Fibroblast of gingiva (primary cell): ENCODE results near the gene MRPS25.

Experiments
- DNase-seq: peaks from one replicate; pipeline ENCODE4 v3.0.0-alpha.2; 2011; ENCODE audit warnings: low read depth

The MRPS25 gene

DNA sequence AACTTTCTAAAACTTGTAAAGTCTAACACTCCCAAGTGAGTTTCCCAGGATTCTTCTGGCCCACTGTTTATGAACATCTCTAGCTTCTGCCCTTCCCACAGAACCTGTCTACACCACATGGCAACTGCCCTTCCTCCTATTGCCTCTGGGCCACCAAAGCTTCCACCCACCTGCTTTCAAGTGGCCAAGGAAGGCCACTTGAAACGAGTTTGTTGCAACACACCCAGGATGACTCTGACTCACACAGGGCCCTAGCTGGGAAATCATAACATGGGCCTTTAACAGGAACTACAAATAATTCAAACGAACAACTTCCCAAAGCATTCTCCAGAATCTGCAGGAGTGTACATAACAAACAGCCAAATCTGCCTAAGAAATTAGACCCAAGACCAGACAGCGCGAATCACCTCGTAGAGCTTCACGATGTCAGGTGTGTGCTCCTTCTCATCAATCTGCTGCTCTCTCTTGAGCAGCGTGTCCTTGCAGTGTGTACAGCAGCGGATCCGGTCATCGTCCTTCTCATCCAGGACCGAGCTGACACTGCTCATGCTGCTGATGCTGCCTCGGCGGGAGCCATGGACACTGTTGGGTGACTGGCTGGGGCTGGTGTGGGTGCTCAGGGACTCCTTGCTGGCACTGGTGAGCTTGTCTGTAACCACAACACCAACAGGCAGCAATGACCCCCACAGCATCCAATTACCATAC, 17.0 kb upstream of the MRPS25 start:
- DNase-seq: peak; percentile 27

DNA sequence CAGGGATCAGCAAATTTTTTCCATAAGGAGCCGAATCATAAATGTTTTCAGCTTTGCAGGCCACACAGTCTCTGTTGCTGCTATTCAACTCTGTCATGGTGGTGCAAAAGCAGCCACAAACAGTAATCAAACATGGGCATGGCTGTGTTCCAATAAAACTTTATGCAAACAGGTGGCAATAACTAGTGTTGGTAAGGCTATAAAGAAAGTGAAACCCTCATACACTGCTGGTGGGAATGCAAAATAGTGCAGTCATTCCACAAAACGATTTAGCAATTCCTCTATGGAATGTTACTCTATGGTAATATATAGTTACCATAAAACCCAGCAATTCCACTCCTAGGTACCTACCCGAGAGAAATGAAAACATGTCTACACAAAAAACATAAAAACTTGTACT, 14.0 kb upstream of the MRPS25 start:
- DNase-seq: no peak

DNA sequence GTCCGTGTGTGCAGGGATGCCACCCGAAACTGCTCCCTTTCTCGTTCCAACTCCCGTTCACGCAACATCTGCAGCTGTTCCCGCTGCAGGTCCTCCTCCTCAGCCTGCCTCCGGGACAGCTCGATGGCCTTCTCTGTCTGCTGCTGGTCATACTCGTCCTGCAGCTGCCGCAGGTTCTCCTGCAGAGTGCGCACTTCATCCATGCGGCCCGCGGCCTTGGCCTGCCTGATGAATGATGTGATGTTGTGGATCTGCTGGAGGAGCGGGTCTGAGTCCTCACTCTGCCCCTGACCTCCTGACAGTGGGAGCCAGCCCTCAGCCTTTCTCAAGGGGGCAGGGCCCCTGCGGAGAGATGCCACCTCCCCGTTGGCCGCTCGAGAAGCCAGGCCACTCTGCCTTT, 9.4 kb upstream of the MRPS25 start:
- no peak for DNase-seq

DNA sequence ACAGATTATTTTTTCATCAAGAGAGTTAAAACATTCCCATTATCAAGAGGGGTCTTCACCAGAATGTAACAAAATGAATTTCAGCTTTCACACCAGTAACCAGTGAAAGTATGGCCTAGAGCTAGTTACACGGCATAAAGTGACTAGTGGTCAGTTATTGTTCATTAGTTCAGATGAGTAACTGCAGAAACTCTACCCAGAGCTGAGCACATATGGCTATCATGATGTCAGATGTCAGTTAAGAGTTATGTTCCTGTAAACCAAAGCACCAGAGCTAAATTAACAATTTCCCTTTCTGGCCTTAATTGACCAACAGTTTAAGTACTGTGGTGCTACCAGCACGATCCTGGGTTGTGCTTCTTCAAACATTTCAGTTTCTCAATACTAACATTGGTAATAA, 6.6 kb upstream of the MRPS25 start:
- no peak for DNase-seq

DNA sequence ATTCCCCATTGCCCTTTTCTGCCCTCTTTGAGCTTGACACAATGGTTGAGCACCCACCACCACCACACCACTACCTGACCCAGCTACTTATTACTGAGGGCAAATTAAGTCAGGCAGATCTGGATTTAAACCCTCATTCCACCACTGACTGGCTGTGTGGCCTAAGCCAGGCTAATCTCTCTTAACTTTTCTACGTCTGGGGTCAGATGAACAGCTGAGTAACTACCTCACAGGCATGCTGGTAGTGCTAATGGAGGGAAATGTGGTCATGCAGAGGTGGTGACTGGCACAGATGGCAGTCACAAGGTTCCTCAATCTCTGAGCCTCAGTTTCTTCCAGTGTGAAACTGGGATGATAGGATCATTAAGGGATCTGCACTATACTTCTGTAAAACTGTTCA, 4.3 kb upstream of the MRPS25 start:
- DNase-seq: no peak

DNA sequence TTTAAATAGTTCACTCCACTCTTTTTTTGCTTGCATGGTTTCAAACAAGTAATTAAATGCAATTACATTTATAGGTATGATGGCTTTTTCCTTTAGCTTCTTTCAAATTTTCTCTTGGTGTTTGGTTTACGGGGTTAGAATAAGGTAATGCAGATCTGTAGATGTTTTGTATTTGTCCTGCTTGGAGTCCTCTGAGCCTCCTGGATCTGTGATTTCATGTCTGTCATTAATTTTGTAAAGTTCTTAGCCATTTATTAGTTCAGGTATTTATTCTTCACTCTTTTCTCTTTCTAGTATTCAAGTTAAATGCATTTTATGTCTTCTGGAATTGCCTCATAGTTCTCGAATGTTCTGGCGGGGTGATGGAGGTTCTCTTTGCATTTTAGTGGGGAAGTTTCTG, 1.4 kb upstream of the MRPS25 start:
- no peak for DNase-seq

DNA sequence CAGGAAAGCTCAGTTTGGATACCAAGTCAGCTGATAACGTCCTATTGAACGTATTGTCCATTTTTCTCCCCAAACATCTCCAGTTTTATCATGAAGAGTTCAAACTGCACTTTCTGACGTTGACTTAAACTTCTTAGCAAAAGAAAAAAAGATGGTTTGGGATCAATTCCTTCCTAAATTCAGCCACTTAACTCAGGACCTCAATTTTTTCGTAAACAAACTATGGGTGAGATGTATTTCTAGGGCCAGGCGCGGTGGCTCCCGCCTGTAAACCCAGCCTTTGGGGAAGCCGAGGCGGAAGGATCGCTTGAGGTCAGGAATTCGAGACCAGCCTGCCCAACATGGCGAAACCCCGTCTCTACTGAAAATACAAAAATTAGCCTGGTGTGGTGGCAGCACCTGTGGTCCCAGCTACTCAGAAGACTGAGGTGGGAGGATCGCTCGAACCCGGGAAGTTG, 464 bp upstream of the MRPS25 start:
- no peak for DNase-seq

DNA sequence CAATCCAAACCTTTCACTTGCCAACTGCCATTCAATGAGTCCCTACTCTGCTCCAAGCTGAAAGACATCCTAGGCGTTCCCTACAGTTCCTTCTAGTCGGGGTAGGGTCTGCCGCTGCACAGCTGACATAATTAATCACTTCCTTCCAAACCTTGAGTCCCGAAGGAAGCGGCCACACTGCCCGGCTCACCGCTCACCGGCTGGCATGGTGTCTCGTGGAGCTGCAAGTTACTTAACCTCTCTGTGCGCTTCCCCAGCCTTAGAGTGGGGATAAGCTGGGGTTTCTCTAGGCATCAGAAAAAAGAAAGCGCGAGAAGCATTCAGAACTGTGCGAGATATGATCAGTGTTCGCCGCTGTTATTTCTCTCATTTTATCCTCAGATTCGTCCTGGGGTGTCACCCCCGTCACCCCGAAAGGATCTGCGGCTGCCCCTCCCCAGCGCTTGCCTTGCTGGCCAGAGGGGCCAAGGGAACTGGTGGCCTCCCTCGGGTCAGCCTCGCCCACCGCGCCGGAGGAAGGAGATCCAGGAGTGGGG, 748 bp downstream of the MRPS25 start:
- peak; percentile 18 for DNase-seq

DNA sequence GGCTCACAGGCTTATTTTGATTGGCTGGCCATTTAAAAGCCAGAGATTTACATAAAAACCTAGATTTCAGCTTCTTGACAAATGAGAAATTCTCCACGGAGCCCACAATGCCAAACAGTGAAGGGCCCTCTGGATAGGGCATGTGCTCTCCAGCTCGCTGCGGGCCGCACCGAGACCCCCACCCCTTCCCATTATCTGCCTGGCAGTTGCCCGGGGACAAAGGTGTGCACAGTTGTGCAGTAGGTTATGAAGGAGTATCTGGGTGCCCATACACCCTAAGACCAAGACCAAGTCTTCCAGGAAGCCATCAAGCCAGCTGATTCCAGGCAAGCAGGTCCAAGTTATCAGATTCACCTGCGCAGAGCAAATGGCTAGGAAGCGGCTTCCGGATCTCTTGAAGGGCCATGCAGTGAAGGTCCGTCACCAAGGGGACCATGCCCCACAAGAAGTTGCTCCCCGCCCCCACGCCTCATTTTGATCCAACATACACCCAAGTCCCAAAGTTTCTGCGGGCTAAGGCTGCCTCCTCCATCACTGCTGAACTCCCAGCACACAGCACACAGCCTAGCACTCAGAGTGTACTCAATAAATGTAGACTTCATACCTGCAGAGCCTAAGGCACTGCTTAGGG, 1.3 kb downstream of the MRPS25 start:
- DNase-seq: no peak

DNA sequence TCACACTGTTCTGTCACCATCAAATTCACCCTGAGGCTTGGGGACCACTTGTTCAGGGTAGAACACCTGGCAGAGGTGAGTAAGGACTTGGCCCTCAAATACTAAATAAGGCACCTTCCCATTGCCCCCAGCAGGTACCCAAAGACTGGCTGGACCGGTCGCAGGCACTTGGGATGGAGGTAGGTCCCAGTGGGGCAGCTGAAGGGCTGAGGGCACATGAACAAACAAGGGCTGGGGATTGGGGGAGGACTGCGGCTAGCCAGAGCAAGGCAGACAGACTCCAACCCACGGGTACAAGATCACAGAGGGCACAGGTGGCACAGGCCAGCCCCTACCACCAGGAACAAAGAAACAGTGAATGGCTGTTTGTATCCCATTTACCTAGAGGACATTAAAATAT, 1.9 kb downstream of the MRPS25 start:
- DNase-seq: no peak

DNA sequence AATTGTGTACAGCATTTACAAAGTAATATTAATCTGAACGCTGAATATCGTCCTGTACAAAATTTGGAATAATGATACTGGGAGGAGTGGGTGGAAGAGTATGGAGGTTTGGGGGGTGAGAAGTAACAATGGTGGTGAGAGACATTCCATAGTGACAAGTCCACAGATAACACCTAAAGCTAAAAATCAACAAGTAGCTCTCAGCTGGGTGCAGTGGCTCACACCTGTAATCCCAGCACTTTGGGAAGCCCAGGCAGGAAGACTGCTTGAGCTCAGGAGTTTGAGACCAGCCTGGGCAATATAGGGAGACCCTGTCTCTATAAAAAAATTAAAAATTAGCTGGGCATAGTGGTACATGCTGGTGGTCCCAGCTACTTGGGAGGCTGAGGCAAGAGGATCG, 5.1 kb downstream of the MRPS25 start:
- DNase-seq: no peak

DNA sequence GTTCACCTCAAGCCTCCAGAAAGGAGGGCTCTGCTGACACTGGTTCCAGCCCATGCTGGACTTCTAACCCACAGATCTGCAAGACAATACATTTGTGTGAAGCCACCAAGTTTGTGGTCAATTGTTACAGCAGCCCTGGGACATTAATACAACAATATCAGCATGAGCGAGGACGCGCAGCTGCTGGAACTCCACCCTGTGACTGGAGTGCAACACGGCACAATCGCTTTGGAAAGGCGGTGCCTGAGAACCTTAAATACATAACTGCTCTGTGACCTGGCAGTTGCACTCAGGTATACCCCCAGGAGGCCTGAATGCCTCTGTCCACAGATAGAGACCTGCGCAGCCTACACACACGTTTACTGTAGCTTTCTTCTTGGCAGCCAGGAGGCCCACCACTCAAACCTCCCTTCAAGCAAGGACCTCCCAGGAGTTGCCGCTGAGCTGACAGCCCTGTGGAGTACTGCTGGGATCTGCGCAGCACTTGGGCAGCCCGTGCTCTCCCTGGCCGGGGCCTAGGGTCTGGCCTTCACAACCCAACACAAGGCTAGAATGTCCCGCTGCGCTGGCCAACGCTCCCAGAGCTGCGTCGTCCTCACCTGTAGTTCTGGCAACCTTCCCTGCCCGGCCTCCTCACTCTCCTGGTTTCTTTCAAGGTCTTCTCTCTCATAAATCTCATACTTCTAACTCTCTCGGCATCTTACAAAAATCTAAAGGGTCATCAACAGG, 8.3 kb downstream of the MRPS25 start:
- DNase-seq: no peak

DNA sequence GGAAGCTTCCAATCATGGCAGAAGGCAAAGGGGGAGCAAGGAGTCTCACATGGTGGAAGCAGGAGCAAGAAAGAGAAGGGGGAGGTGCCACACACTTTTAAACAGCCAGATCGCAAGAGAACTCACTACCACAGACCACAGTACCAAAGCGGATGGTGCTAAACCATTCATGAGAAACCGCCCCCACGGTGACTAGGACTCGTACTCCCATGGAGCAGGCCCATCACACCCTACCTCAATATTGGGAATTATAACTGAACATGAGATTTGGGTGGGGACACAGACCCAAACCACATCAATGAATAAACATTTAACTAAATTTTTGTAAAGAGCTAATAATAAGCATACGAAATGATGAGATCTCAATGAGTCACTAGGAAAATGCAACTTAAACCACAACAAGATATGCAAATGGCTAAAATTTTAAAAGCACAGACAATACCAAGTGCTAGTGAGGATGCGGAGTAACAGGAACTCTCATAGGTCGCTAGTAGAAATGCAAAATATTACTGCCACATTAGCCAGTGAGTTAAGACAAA, 10.0 kb downstream of the MRPS25 start:
- DNase-seq: no peak

DNA sequence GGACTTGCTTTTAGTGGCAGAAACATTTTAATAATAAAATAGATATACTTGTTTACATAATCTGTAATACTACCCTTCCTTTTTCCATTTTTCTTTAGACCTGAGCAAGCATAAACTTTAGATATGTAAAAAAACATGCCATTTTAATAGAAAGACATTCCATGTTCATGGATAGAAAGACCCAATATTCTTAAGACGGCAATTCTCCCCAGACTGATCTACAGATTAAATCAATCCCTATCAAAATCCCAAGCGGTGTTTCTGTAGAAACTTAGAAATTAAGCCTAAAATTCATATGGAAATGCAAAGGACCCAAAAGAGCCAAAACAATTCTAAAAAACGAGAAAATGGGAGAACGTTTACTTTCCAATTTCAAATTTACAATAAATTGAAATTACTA, 11.6 kb downstream of the MRPS25 start:
- DNase-seq: no peak

DNA sequence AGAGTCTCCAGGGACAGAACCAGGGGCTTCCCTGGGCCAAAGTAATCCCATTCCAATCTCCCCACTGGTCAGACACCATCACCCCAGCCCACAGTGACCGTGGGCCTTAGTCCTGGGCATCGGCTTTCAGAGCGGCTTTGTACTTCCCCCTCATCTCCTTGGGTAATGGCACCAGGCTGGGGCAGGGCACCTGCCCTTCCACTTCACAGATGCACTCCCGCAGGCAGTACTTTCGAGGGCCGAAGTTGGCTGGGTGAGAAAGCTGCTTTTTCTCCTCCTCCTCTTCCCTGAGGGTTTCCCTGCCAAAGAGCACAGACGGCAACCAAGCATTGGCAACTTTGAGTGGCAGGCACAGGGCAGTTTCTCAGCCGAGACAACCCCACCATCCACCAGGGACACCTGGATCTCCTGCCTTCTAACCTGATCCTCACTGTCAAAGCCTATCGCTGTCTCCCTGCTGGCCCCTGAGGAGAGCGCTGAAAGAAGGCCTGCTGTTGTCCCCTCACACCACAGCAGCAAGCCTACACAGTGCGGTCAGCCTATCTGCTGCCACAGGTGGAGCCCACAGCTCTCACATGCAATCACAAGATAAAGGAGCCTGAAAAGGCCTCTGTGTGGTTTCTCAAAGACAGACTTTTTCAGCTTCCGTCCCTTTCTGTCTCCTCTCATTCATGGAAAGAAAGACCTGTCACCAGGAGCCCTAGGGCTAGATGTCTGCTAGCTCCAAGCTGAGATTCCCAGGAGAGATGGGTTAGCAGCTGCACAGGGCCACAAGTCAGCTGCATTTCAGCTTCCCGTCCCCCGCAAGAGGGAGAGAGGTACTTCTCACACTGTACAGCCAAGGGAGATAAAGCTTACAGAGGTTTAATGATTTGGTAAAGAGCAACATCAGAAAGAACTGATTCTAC, 12.5 kb downstream of the MRPS25 start:
- no peak for DNase-seq

DNA sequence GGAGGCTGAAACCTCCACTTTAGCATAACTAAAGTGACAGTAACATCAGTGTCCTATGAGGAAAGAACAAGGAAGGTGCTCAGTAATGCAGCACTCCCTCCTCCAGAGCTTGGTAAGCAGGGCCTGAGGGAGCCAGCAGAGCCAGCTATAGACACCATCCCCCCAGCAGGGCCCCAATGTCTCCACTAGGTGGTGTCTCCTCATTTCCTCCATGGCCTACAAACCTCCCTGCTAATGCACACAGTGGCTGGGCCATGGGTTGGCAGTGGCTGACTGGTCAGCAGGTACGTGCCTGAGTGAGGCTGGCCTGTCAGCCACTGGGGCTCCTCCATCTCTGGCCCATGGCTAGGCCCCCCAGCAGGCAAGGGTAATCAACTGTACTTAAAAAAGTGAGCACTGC, 13.6 kb downstream of the MRPS25 start:
- no peak for DNase-seq

DNA sequence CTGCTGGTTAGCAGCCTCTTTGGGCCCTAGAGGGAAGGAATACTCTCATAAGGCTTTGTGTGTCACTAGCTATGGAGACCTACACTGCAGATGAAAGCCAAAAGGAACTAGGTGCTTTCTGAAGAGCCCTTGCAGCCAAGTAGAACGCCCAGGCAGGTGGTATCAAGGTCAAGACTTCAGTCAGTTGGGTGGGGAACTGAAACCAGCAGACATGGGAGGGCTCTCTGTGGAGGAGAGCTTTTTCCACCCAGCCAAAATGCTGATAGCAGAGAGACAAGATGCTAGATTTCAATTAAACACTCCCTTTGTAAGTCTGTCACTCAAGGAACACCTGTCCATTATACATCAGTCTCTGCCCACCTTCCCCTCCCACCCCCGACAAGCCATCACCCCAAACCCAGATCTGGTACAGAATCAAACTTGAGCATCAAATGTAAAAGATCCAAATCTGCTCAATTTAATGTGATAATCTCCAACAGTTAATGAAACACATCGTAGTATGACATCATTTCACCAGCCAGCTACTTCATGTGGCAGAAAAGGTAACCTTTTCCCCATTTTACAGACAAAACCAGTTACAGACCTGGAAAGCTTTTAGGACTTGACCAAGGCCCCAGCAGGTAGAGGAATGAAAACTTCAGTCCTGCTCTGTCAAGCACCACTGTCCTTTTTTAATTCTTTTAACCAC, 14.6 kb downstream of the MRPS25 start:
- no peak for DNase-seq

DNA sequence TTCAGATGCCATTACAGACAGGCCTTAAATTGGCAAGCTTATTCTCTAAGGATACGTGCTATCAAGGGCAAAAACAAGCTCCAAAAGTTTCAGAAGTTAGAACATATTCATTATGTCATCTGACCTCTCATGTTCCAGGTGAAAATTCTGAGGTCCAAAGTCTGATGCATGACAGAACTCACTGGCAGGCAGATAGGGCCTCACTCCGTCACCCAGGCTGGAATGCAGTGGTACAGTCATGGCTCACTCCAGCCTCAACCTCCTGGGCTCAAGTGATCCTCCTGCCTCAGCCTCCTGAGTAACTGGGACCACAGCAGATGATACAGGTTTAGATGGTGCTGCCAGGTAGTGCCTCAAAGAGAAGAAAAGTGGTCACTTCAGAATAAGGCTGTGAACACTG, 15.5 kb downstream of the MRPS25 start:
- DNase-seq: no peak

DNA sequence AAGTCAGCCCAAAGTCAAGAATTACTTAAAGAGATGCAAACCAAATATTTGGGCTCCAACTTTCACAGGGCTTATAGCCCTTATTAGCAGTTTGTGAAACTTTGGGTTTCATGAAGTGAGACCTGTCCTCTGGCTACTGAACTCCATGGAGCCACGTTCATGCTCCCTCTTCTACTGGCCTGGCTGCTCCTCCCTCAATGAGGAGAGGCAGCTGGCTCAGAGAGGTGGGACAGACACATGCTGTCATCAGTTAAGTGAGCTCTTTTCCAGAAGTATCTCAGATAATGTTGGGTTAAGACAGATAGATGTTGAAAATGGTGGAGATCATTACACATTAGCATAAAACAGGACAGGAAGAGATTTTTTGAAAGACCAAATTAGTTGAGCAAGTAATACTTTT, 19.4 kb downstream of the MRPS25 start:
- no peak for DNase-seq

DNA sequence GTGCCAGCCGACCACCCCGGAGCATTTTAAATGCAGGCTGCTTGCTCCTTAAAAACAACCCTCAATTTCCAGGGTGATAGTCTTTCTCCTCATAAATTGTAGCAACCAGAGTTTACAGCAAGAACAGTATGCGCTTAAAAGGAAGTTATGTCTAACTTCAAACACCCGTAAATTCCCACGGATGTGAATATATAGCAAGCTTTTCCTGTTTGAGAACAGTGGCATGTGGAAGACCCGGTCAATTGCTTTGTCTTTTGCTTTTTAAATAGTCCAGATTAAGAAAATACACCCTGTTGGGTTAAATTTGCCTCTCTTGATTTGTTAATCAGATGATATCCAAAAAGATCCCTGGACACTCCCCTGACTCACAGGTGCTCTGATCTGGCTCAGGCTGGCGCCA, 20.8 kb downstream of the MRPS25 start:
- DNase-seq: no peak
